ENCODE measurements around the gene PTGIR. TPM values are rescaled to one million over a fixed set of nuclear protein-coding genes. Genes with fewer than 3 reads are reported as not detected.

PTGIR gene
- total RNA-seq, 2 donors from 2014 or later: 0.58 to 1.6 TPM

DNA sequence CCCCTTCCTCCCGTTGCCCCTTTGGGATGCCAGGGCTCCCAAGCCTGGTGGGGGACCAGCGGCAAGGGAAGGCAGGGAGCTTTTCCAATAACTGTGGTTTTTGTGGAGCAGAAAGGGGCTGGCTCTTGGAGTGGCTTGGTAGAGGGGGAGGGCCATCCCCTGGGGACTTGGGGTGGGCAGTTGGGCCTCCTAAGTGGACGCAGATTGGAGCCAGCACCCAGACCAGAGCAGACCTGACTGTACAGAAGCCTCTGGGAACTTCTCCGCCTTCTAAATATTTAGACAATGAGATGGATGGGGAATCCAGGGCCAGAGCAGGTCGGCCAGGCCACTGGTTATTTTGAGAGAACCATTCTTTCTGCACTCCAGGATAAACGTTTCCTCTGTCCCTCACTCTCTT, 4.2 kb downstream of the PTGIR start:
- ATAC-seq: no peak
- intact Hi-C loops (cut with DNase I, micrococcal nuclease): no loop called here
- DNase-seq: no peak

- ATAC-seq (no peak), DNase-seq (no peak)
- intact Hi-C loops (cut with DNase I, micrococcal nuclease): no loop called here
Observed at GRCh38 chr19:46620267-46620666, 4.6 kb downstream of the PTGIR start.

DNA sequence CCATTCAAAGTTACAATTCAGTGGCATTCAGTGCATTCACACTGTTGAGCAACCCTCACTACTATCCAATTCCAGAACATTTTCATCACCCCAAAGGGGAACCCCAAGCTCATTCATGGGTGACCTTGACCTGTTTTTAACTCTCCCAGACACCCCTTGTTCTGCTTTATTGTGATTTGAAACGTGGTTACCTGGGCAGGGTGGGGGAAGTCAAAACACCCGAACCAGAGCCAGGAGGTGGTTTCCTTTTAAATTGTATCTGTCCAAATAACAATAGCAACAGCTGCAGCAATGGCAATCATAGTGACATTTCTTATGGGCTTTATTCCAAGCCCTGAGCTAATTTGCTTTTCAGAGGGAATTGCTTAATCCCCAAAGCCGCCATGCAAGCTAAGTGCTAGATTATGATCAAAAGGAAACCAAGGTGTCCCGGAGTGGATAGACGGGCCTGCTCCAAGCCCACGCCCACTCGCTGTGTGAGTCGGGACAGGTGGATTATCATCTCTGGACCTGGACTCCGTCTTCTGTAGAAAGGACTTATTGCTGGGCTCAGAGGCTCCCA, 6.1 kb downstream of the PTGIR start:
- ATAC-seq (no peak), DNase-seq (no peak)
- intact Hi-C loops (cut with DNase I, micrococcal nuclease): loop anchor here (5.0 to 10.0 kb wide), 2 partner anchors 44 to 46 kb away; partner anchors contain the start of gene DACT3 (in 2 of the 2)

- intact Hi-C loops (cut with DNase I, micrococcal nuclease): loop anchor here (5.0 to 10.0 kb wide), 2 partner anchors 45 to 47 kb away; partner anchors contain the start of gene DACT3 (in 2 of the 2)
- DNase-seq (no peak), ATAC-seq (no peak)
Observed at GRCh38 chr19:46617601-46618000, 7.3 kb downstream of the PTGIR start.

DNA sequence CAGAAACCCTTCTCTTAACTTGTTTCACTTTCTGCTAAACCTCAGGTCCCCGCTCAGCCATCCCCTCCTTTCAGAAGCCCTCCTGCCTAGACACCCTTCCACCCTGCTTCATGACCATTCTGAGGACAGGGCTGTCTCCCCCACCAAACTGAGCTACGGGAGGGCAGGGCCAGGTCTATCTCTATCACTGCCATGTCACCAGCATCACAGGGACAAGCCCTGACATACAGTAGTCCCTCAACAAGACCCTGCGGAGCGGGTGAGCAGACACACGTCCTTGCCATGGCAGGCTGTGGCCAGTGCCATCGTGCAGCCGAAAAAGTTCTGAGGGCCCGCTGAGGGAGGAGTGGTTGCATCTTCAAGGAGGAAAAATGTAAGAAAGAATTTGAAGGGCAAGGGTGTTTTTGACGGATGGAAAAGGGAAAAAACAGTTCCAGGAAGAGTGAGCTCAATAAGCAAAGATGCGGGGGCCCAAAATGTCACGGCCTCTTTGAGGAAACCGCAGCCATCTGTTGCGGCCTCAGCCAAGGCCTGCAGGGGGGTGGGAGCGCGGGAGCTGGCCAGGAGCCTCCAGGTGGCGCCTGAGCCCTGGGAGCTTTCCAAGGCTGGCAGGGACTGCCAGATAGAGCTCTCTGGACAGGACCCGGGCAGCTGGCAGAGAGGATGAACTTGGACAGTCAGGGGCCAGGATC, 8.1 kb downstream of the PTGIR start:
- DNase-seq: peak in 1 of 2 donors; percentile 78
- intact Hi-C loops (cut with DNase I, micrococcal nuclease): loop anchor here (5.0 to 10.0 kb wide), 2 partner anchors 46 to 48 kb away; partner anchors contain the start of gene DACT3 (in 2 of the 2)
- peak; percentile 84 for ATAC-seq

- ATAC-seq (no peak), DNase-seq (peak in 1 of 2 donors; percentile 8)
- intact Hi-C loops (cut with DNase I, micrococcal nuclease): loop anchor here (5.0 to 10.0 kb wide), 2 partner anchors 46 to 49 kb away; partner anchors contain the start of gene DACT3 (in 2 of the 2)
Observed at GRCh38 chr19:46615966-46616365, 8.9 kb downstream of the PTGIR start.

DNA sequence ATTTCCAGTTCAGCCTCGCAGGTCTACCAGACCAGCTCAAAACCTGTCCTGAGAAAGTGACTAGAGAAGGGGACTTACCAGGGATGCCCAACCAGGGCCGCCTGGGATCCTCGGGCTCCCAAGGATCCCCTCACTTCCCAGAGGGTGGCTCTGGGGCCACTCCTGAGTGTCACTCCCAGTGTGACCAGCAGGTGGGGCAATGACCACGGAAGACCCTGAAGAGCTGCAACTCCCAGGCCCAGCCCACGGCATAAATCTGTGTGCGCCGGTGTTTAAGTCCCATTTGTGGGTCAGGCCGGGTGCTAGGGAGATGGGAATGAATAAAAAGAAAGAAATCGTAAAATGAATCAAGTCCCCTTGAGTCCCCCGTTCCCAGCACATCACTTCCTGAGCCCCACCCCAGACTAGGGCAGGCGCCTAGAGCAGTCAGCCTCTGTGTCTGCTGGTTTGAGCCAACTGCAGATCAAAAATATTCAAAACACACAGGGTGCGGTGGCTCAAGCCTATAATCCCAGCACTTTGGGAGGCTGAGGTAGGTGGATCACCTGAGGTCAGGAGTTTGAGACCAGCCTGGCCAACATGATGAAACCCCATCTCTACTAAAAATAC, 10.7 kb downstream of the PTGIR start:
- intact Hi-C loops (cut with DNase I, micrococcal nuclease): loop anchor here in 1 of 2 donors (10.0 kb wide), 1 partner anchor 51 kb away; the partner anchor contains the start of gene DACT3
- ATAC-seq: peak; percentile 74
- DNase-seq: peak; percentile 76 to 90

DNA sequence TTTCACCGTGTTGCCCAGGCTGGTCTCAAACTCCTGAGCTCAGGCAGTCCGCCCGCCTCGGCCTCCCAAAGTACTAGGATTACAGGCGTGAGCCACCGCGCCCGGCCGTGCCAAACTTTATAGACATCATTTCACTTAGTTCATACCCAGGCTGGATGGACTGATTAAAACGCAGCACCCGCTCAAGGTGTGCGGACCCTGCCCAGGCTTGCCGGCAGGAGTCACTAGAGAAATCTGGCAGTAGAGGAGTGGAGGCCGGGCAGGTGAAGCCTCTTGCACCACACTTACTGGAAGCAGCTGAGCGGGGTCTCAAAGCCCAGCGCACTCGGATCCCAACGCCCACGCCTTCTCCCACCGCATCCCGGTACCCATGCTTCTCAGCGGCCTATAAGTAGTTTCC, 11.4 kb downstream of the PTGIR start:
- intact Hi-C loops (cut with DNase I, micrococcal nuclease): loop anchor here in 1 of 2 donors (10.0 kb wide), 1 partner anchor 51 kb away; the partner anchor contains the start of gene DACT3
- ATAC-seq (no peak), DNase-seq (no peak)

DNA sequence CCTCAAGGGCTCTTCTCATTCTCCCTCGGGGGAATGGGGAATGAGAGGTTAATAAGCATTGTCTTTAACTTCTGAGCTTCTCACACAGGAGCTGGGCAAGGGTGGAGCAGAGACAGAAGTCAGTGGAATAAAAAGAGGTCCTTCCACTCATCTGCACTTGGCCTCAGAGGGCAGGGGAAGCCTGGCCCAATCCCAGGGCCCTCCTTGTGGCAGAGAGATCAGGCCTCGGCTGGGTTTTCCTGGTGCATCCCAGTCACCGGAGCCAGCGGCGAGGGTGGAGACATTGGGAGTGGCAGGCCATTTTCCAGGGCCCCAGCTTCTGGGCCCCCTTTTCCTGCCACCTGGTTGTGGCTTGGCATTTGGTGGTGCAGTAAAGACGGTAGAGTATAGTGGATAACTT, 13.1 kb downstream of the PTGIR start:
- intact Hi-C loops (cut with DNase I, micrococcal nuclease): loop anchor here in 1 of 2 donors (10.0 kb wide), 1 partner anchor 53 kb away; the partner anchor contains the start of gene DACT3
- ATAC-seq (peak; percentile 13), DNase-seq (no peak)

GRCh38 chr19:46610851-46611770, 13.8 kb downstream of the PTGIR start:
- intact Hi-C loops (cut with DNase I, micrococcal nuclease): loop anchor here in 1 of 2 donors (10.0 kb wide), 1 partner anchor 54 kb away; the partner anchor contains the start of gene DACT3
- no peak for DNase-seq
- ATAC-seq: peak; percentile 5

DNA sequence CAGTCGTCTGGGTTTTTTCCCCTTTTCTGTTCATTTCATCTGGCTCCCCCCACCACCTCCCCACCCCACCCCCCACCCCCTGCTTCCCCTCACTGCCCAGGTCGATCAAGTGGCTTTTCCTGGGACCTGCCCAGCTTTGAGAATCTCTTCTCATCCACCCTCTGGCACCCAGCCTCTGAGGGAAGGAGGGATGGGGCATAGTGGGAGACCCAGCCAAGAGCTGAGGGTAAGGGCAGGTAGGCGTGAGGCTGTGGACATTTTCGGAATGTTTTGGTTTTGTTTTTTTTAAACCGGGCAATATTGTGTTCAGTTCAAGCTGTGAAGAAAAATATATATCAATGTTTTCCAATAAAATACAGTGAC, 14.5 kb downstream of the PTGIR start:
- no peak for DNase-seq
- intact Hi-C loops (cut with DNase I, micrococcal nuclease): loop anchor here in 1 of 2 donors (10.0 kb wide), 1 partner anchor 54 kb away; the partner anchor contains the start of gene DACT3
- ATAC-seq: no peak

DNA sequence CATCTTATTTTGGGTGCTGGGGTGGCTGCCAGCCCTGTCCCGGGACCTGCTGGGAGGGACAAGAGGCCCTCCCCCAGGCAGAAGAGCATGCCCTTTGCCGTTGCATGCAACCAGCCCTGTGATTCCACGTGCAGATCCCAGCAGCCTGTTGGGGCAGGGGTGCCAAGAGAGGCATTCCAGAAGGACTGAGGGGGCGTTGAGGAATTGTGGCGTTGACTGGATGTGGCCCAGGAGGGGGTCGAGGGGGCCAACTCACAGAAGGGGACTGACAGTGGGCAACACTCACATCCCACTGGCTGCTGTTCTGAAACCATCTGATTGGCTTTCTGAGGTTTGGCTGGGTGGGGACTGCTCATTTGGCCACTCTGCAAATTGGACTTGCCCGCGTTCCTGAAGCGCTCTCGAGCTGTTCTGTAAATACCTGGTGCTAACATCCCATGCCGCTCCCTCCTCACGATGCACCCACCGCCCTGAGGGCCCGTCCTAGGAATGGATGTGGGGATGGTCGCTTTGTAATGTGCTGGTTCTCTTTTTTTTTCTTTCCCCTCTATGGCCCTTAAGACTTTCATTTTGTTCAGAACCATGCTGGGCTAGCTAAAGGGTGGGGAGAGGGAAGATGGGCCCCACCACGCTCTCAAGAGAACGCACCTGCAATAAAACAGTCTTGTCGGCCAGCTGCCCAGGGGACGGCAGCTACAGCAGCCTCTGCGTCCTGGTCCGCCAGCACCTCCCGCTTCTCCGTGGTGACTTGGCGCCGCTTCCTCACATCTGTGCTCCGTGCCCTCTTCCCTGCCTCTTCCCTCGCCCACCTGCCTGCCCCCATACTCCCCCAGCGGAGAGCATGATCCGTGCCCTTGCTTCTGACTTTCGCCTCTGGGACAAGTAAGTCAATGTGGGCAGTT, 15.1 kb downstream of the PTGIR start:
- intact Hi-C loops (cut with DNase I, micrococcal nuclease): loop anchor here in 1 of 2 donors (10.0 kb wide), 1 partner anchor 55 kb away; the partner anchor contains the start of gene DACT3
- DNase-seq: no peak
- ATAC-seq: no peak

GRCh38 chr19:46608581-46609345, 16.1 kb downstream of the PTGIR start:
- intact Hi-C loops (cut with DNase I, micrococcal nuclease): no loop called here
- no peak for DNase-seq
- ATAC-seq: no peak

DNA sequence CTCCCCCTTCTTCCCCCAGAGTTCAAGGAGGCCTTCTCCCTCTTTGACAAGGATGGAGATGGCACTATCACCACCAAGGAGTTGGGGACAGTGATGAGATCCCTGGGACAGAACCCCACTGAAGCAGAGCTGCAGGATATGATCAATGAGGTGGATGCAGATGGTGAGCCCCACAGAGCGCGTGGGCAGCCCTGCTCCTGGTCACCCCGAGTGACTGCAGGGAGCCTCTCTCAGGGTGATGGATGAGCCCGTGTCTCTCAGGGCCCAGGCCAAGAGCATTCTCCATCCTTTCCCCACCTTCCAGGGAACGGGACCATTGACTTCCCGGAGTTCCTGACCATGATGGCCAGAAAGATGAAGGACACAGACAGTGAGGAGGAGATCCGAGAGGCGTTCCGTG, 16.7 kb downstream of the PTGIR start:
- intact Hi-C loops (cut with DNase I, micrococcal nuclease): no loop called here
- DNase-seq (no peak), ATAC-seq (no peak)

- no peak for ATAC-seq
- intact Hi-C loops (cut with DNase I, micrococcal nuclease): no loop called here
- no peak for DNase-seq
Observed at GRCh38 chr19:46607448-46607841, 17.4 kb downstream of the PTGIR start.

GRCh38 chr19:46606681-46607447, 18.0 kb downstream of the PTGIR start:
- intact Hi-C loops (cut with DNase I, micrococcal nuclease): no loop called here
- DNase-seq (no peak), ATAC-seq (no peak)
